Activated naive CD8-positive, alpha-beta T cell treated with anti-CD3 and anti-CD28 coated beads, Interleukin-2, amount 50 U/mL, for 24 hours (primary cell): ENCODE data around the gene SDF4.
A peak's percentile ranks its signal among the peaks of the same experiment; 100 is the strongest.
"Not testable (repeated sequence)": the region's sequence is repeated elsewhere in the genome, so short reads cannot be mapped to it uniquely, and the experiment has no call there.

Experiments used
- ATAC-seq: fragments of 150-1000 bp; cut with Tn5 transposase; one replicate; pipeline ENCODE4 v1.10.0; 2021
- DNase-seq: peaks from one replicate; pipeline ENCODE4 v3.0.0; 2021
- H3K27ac Mint-ChIP-seq: one replicate; pipeline ENCODE4 v1.8.0; 2021; ENCODE audit warnings: mild to moderate bottlenecking, mixed read lengths
- H3K27me3 Mint-ChIP-seq: one replicate; pipeline ENCODE4 v1.8.0; 2021; ENCODE audit warnings: mixed read lengths
- H3K36me3 Mint-ChIP-seq: one replicate; pipeline ENCODE4 v1.8.0; 2021; ENCODE audit warnings: low read depth, mixed read lengths
- H3K4me1 Mint-ChIP-seq: one replicate; pipeline ENCODE4 v1.8.0; 2021; ENCODE audit warnings: mixed read lengths
- H3K4me3 Mint-ChIP-seq: one replicate; pipeline ENCODE4 v1.8.0; 2021; ENCODE audit warnings: mild to moderate bottlenecking, moderate library complexity, mixed read lengths
- H3K9me3 Mint-ChIP-seq: one replicate; pipeline ENCODE4 v1.8.0; 2021; ENCODE audit warnings: mixed read lengths

SDF4 gene

GRCh38 chr1:1253314-1253713 lies 21.5 kb upstream of the SDF4 start:
- Mint-ChIP-seq H3K9me3 (no peaks in the 10 kb centered on the region), H3K4me3 (no peak overlapping the region), H3K27ac (no peak overlapping the region), H3K4me1 (peaks cover 18% of the 10 kb centered on the region), H3K36me3 (peaks cover 24% of the 10 kb centered on the region), H3K27me3 (no peaks in the 10 kb centered on the region)
- ATAC-seq = no peak
- DNase-seq = no peak

- no peaks in the 10 kb centered on the region for H3K27me3 Mint-ChIP-seq
- H3K27ac Mint-ChIP-seq = peak overlapping the region; percentile 74
- no peaks in the 10 kb centered on the region for H3K9me3 Mint-ChIP-seq
- H3K4me1 Mint-ChIP-seq = peaks cover 18% of the 10 kb centered on the region
- ATAC-seq (peak; percentile 80), DNase-seq (peak; percentile 64)
- H3K36me3 Mint-ChIP-seq = peaks cover 15% of the 10 kb centered on the region
- H3K4me3 Mint-ChIP-seq = no peak overlapping the region
Measured at GRCh38 chr1:1250786-1251284, 19.0 kb upstream of the SDF4 start.

- not testable (repeated sequence) for H3K27ac Mint-ChIP-seq, H3K27me3 Mint-ChIP-seq, H3K4me3 Mint-ChIP-seq, H3K9me3 Mint-ChIP-seq, DNase-seq, ATAC-seq, H3K36me3 Mint-ChIP-seq
- H3K4me1 Mint-ChIP-seq = peaks cover 18% of the 10 kb centered on the region
Measured at GRCh38 chr1:1248009-1248913, 16.5 kb upstream of the SDF4 start.

GRCh38 chr1:1247341-1247913 lies 15.6 kb upstream of the SDF4 start:
- no peak for ATAC-seq
- Mint-ChIP-seq H3K27ac (no peak overlapping the region), H3K9me3 (no peaks in the 10 kb centered on the region), H3K27me3 (no peaks in the 10 kb centered on the region), H3K4me1 (peaks cover 18% of the 10 kb centered on the region), H3K36me3 (peaks cover 5% of the 10 kb centered on the region), H3K4me3 (no peak overlapping the region)
- DNase-seq = no peak

GRCh38 chr1:1246577-1247340 lies 15.0 kb upstream of the SDF4 start, which contains the start of gene C1QTNF12:
Gene C1QTNF12 (minus strand): TSS chr1:1246722. CDS start chr1:1246690, 32 bp downstream.
- ATAC-seq = no peak
- Mint-ChIP-seq H3K36me3 (peaks cover 2% of the 10 kb centered on the region), H3K27ac (no peak within 1 kb of the TSS), H3K4me3 (no peak within 1 kb of the TSS), H3K27me3 (no peaks in the 10 kb centered on the region), H3K4me1 (peaks cover 18% of the 10 kb centered on the region), H3K9me3 (no peaks in the 10 kb centered on the region)
- no peak for DNase-seq

GRCh38 chr1:1245817-1246576 lies 14.2 kb upstream of the SDF4 start:
- DNase-seq (no peak), ATAC-seq (no peak)
- no peaks in the 10 kb centered on the region for H3K9me3 Mint-ChIP-seq
- peaks cover under 1% of the 10 kb centered on the region for H3K36me3 Mint-ChIP-seq
- no peak overlapping the region for H3K4me3 Mint-ChIP-seq
- no peak overlapping the region for H3K27ac Mint-ChIP-seq
- peaks cover 15% of the 10 kb centered on the region for H3K4me1 Mint-ChIP-seq
- no peaks in the 10 kb centered on the region for H3K27me3 Mint-ChIP-seq

GRCh38 chr1:1245178-1245816 lies 13.5 kb upstream of the SDF4 start:
- H3K27ac Mint-ChIP-seq = no peak overlapping the region
- ATAC-seq (no peak), DNase-seq (no peak)
- no peaks in the 10 kb centered on the region for H3K27me3 Mint-ChIP-seq
- no peaks in the 10 kb centered on the region for H3K9me3 Mint-ChIP-seq
- peaks cover 8% of the 10 kb centered on the region for H3K4me1 Mint-ChIP-seq
- no peak overlapping the region for H3K4me3 Mint-ChIP-seq
- no peaks in the 10 kb centered on the region for H3K36me3 Mint-ChIP-seq

GRCh38 chr1:1244192-1244811 lies 12.5 kb upstream of the SDF4 start:
- Mint-ChIP-seq H3K36me3 (no peaks in the 10 kb centered on the region), H3K27me3 (no peaks in the 10 kb centered on the region), H3K9me3 (no peaks in the 10 kb centered on the region), H3K4me3 (no peak overlapping the region), H3K27ac (no peak overlapping the region), H3K4me1 (no peaks in the 10 kb centered on the region)
- DNase-seq = no peak
- no peak for ATAC-seq

DNA sequence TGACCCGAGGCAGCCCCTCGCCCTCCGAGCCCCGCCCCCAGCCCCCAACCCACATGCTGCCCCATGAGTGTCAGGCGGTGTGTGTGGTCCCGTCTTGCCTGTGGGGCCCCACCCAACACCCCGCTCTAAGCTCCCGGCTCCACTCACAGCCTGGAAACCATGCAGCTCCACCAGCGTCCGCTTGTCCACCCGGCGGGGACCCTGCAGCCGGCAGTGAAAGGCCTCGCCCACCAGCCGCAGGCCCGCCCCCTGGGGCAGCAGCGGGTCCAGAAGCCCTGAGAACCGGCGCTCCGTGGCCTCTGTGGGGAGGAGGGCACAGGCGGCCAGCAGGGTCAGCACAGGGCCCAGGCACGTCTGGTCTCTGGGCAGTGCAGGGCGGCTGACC lies 12.0 kb upstream of the SDF4 start:
- Mint-ChIP-seq H3K36me3 (no peaks in the 10 kb centered on the region), H3K27me3 (peaks cover under 1% of the 10 kb centered on the region), H3K4me1 (no peaks in the 10 kb centered on the region), H3K4me3 (no peak overlapping the region), H3K9me3 (no peaks in the 10 kb centered on the region), H3K27ac (no peak overlapping the region)
- no peak for ATAC-seq
- no peak for DNase-seq

- Mint-ChIP-seq H3K36me3 (no peaks in the 10 kb centered on the region), H3K27me3 (peaks cover 1% of the 10 kb centered on the region), H3K9me3 (no peaks in the 10 kb centered on the region), H3K4me1 (no peaks in the 10 kb centered on the region), H3K27ac (no peak overlapping the region), H3K4me3 (no peak overlapping the region)
- DNase-seq = no peak
- no peak for ATAC-seq
Measured at GRCh38 chr1:1243266-1243660, 11.5 kb upstream of the SDF4 start.

- no peak overlapping the region for H3K4me3 Mint-ChIP-seq
- H3K36me3 Mint-ChIP-seq = no peaks in the 10 kb centered on the region
Measured at GRCh38 chr1:1242461-1243265, 10.9 kb upstream of the SDF4 start.

GRCh38 chr1:1241588-1242219 lies 9.9 kb upstream of the SDF4 start:
- Mint-ChIP-seq H3K4me1 (no peaks in the 10 kb centered on the region), H3K36me3 (no peaks in the 10 kb centered on the region), H3K4me3 (no peak overlapping the region), H3K9me3 (no peaks in the 10 kb centered on the region), H3K27ac (no peak overlapping the region), H3K27me3 (peaks cover 1% of the 10 kb centered on the region)
- DNase-seq = no peak
- no peak for ATAC-seq

More at GRCh38 chr1:1242461-1243265, 10.9 kb upstream of the SDF4 start:
- H3K27me3 Mint-ChIP-seq = peaks cover 1% of the 10 kb centered on the region
- no peak overlapping the region for H3K27ac Mint-ChIP-seq
- H3K9me3 Mint-ChIP-seq = no peaks in the 10 kb centered on the region
- ATAC-seq (no peak), DNase-seq (no peak)
- H3K4me1 Mint-ChIP-seq = no peaks in the 10 kb centered on the region
